ENCODE measurements around the gene IQCK.

IQCK gene

DNA sequence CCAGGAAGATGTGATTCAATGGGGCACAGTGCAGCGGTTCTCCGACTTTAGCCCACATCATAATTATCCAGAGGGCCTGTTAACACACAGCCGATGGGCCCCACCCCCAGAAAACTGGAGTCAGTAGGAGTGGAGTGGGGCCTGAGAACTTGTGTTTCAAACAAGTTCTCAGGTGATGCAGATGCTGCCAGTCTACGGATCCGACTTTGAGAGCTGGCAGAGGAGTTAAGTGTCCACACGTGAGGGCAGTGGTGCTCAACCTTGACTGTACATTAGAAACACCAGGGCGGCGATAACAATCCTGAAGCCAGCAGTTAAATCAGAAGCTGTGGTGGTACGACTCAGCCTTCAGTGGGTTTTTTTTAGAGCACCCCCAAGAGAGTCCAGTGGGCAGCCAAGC lies 91.6 kb downstream of the IQCK start:
- Histone ChIP-seq H3K9me3 (ENCODE audit: insufficient read depth, low read length) (peaks cover 24% of the 10 kb centered on the region), H3K4me2 (ENCODE audit: low read length) (no peak overlapping the region)

DNA sequence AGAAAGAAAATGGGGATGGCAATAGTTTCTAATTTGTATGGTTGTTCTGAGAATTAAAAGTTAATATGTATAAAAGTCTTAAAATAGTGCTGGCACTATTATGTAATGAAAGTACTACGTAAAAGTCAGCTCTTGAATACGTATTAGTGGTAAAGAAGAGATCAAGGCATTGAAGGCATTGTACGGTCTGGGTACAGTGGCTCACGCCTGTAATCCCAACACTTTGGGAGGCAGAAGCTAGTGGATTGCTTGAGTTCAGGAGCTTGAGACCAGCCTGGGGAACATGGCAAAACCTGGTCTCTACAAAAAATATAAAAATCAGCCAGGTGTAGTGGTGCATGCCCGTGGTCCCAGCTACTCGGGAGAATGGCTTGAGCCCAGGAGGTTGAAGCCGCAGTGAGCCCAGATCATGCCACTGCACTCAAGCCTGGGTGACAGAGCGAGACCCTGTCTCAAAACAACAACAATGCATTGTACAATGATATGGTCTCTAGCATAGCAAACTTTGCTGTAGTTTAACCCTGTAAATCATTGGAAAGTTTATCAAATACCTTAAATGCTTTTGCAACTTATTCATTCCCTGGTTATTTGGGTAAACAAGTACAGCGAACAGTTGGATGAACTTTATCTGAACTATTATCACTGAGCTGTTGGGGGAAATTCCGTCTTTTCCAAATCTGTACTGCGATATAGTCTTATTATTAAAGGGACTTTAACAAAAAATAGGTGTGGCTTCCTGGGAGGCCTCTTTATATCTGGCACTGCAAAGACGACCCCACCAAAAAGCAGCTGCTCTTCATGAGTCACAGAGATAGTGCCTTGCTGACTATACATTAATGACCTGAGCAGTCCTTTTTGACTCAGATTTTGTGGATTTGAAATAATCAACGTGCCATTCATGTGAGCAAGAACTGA lies 93.0 kb downstream of the IQCK start:
- TF ChIP-seq, protein P1, sequence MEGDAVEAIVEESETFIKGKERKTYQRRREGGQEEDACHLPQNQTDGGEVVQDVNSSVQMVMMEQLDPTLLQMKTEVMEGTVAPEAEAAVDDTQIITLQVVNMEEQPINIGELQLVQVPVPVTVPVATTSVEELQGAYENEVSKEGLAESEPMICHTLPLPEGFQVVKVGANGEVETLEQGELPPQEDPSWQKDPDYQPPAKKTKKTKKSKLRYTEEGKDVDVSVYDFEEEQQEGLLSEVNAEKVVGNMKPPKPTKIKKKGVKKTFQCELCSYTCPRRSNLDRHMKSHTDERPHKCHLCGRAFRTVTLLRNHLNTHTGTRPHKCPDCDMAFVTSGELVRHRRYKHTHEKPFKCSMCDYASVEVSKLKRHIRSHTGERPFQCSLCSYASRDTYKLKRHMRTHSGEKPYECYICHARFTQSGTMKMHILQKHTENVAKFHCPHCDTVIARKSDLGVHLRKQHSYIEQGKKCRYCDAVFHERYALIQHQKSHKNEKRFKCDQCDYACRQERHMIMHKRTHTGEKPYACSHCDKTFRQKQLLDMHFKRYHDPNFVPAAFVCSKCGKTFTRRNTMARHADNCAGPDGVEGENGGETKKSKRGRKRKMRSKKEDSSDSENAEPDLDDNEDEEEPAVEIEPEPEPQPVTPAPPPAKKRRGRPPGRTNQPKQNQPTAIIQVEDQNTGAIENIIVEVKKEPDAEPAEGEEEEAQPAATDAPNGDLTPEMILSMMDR (IDR thresholded peaks at IDR 0.05; ENCODE audit: low read depth, low read length) = no peak
- TF ChIP-seq EZH2phosphoT487 (IDR thresholded peaks at IDR 0.05; ENCODE audit: low read depth) = no peak
- peak overlapping the region; percentile 99 for H3K27ac ChIP-seq (ENCODE audit: low read length)
- peak overlapping the region; percentile 65 for H3K4me3 ChIP-seq (ENCODE audit: low read length)
- H3K4me2 ChIP-seq (ENCODE audit: low read length) = peak overlapping the region; percentile 84
- peaks cover 56% of the 10 kb centered on the region for H3K4me1 ChIP-seq (ENCODE audit: low read length)
- no peaks in the 10 kb centered on the region for H3K79me2 ChIP-seq (ENCODE audit: low read length)
- H3K9me3 ChIP-seq (ENCODE audit: insufficient read depth, low read length) = peaks cover 17% of the 10 kb centered on the region; the same call in 1 of the 2 replicates
- H3K27me3 ChIP-seq (ENCODE audit: low read depth, low read length) = no peaks in the 10 kb centered on the region
- no peaks in the 10 kb centered on the region for H4K20me1 ChIP-seq (ENCODE audit: insufficient read depth, low read length)
- H3K9ac ChIP-seq (ENCODE audit: low read length) = peak overlapping the region; percentile 82
- H3K36me3 ChIP-seq (replicated peaks; ENCODE audit: low read depth, low read length) = peaks cover 20% of the 10 kb centered on the region
- H2AFZ ChIP-seq (ENCODE audit: low read depth, low read length) = 0 out of 2 replicates have a peak overlapping the region, but pooled peaks have one; percentile 12

More for the DNA sequence above, 91.6 kb downstream of the IQCK start:
- no peaks in the 10 kb centered on the region for H4K20me1 ChIP-seq (ENCODE audit: insufficient read depth, low read length)
- H3K36me3 ChIP-seq (replicated peaks; ENCODE audit: low read depth, low read length) = peaks cover 29% of the 10 kb centered on the region
- no peak overlapping the region for H3K4me3 ChIP-seq (ENCODE audit: low read length)
- no peaks in the 10 kb centered on the region for H3K27me3 ChIP-seq (ENCODE audit: low read depth, low read length)
- peak overlapping the region; percentile 25; the same call in 1 of the 2 replicates for H3K9ac ChIP-seq (ENCODE audit: low read length)
- peaks cover 62% of the 10 kb centered on the region for H3K4me1 ChIP-seq (ENCODE audit: low read length)
- TF ChIP-seq, protein P1 (IDR thresholded peaks at IDR 0.05; ENCODE audit: low read depth, low read length) = no peak
- TF ChIP-seq EZH2phosphoT487 (IDR thresholded peaks at IDR 0.05; ENCODE audit: low read depth) = no peak
- no peak overlapping the region for H2AFZ ChIP-seq (ENCODE audit: low read depth, low read length)
- no peaks in the 10 kb centered on the region for H3K79me2 ChIP-seq (ENCODE audit: low read length)
- peak overlapping the region; percentile 99 for H3K27ac ChIP-seq (ENCODE audit: low read length)

GRCh38 chr16:19812986-19813385 lies 94.9 kb downstream of the IQCK start:
- Histone ChIP-seq H3K4me2 (ENCODE audit: low read length) (no peak overlapping the region), H3K27ac (ENCODE audit: low read length) (peak overlapping the region; percentile 99; the same call in 1 of the 2 replicates), H3K9ac (ENCODE audit: low read length) (no peak overlapping the region), H3K4me1 (ENCODE audit: low read length) (peaks cover 45% of the 10 kb centered on the region), H3K27me3 (ENCODE audit: low read depth, low read length) (no peaks in the 10 kb centered on the region), H3K79me2 (ENCODE audit: low read length) (no peaks in the 10 kb centered on the region), H4K20me1 (ENCODE audit: insufficient read depth, low read length) (no peaks in the 10 kb centered on the region), H2AFZ (ENCODE audit: low read depth, low read length) (no peak overlapping the region), H3K9me3 (ENCODE audit: insufficient read depth, low read length) (peaks cover 8% of the 10 kb centered on the region; the same call in 1 of the 2 replicates), H3K4me3 (ENCODE audit: low read length) (no peak overlapping the region), H3K36me3 (replicated peaks; ENCODE audit: low read depth, low read length) (peaks cover 11% of the 10 kb centered on the region)
- TF ChIP-seq, protein P1 (IDR thresholded peaks at IDR 0.05; ENCODE audit: low read depth, low read length) = no peak
- TF ChIP-seq EZH2phosphoT487 (IDR thresholded peaks at IDR 0.05; ENCODE audit: low read depth) = no peak

DNA sequence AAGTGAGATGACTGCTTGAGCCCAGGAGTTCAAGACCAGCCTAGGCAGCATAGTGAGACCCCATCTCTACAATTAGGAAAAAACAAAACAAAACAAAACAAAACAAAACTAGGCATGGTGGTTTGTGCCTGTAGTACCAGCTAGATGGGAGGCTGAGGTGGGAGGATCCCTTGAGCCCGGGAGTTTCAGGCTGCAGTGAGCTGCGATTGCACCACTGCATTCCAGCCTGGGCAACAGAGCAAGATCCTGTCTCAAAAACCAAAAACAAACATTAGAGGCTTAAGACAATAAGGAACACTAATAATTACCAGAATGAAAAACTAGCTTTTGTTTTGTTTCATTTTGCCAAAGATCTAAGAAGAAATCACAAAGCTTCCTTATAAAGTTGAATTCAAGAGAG lies 97.3 kb downstream of the IQCK start:
- Histone ChIP-seq H3K36me3 (replicated peaks; ENCODE audit: low read depth, low read length) (peaks cover 11% of the 10 kb centered on the region), H3K4me2 (ENCODE audit: low read length) (no peak overlapping the region)

More for the DNA sequence above, 97.3 kb downstream of the IQCK start:
- no peaks in the 10 kb centered on the region for H4K20me1 ChIP-seq (ENCODE audit: insufficient read depth, low read length)
- H3K9ac ChIP-seq (ENCODE audit: low read length) = no peak overlapping the region
- H3K79me2 ChIP-seq (ENCODE audit: low read length) = no peaks in the 10 kb centered on the region
- H3K9me3 ChIP-seq (ENCODE audit: insufficient read depth, low read length) = peaks cover 8% of the 10 kb centered on the region; the same call in 1 of the 2 replicates
- H3K4me3 ChIP-seq (ENCODE audit: low read length) = no peak overlapping the region
- no peak overlapping the region for H3K27ac ChIP-seq (ENCODE audit: low read length)
- H2AFZ ChIP-seq (ENCODE audit: low read depth, low read length) = no peak overlapping the region
- H3K4me1 ChIP-seq (ENCODE audit: low read length) = peaks cover 21% of the 10 kb centered on the region
- TF ChIP-seq, protein P1 (IDR thresholded peaks at IDR 0.05; ENCODE audit: low read depth, low read length) = no peak
- TF ChIP-seq EZH2phosphoT487 (IDR thresholded peaks at IDR 0.05; ENCODE audit: low read depth) = no peak
- H3K27me3 ChIP-seq (ENCODE audit: low read depth, low read length) = no peaks in the 10 kb centered on the region
